Stimulated activated CD8-positive, alpha-beta memory T cell treated with anti-CD3 and anti-CD28 coated beads, Interleukin-7, amount 100 ng/mL, for 4 hours (primary cell): ENCODE results near the gene SRGAP1.
"Not testable (repeated sequence)": the region's sequence is repeated elsewhere in the genome, so short reads cannot be mapped to it uniquely, and the experiment has no call there.

ENCODE experiments used
- DNase-seq, 2 donors: peaks; one replicate each; pipeline ENCODE4 v3.0.0-alpha.2; 2020; ENCODE audit warnings: low read depth in 2 of 2

Gene SRGAP1

GRCh38 chr12:64122154-64122553, 277.7 kb downstream of the SRGAP1 start:
- no peak for DNase-seq

GRCh38 chr12:64122995-64123394, 278.5 kb downstream of the SRGAP1 start:
- DNase-seq, result no peak

- no peak for DNase-seq
These were observed 278.9 kb downstream of the SRGAP1 start for GRCh38 chr12:64123448-64123847.

- DNase-seq, result no peak
These were observed 280.2 kb downstream of the SRGAP1 start for GRCh38 chr12:64124511-64125197.

GRCh38 chr12:64125913-64126312, 281.4 kb downstream of the SRGAP1 start:
- no peak for DNase-seq

GRCh38 chr12:64127811-64128210, 283.3 kb downstream of the SRGAP1 start:
- no peak for DNase-seq

GRCh38 chr12:64128366-64128765, 283.9 kb downstream of the SRGAP1 start:
- no peak for DNase-seq

- not testable (repeated sequence) for DNase-seq
These were observed 286.0 kb downstream of the SRGAP1 start for GRCh38 chr12:64130476-64130875.

- not testable (repeated sequence) for DNase-seq
These were observed 287.0 kb downstream of the SRGAP1 start for GRCh38 chr12:64131456-64131855.

GRCh38 chr12:64132672-64133071, 288.2 kb downstream of the SRGAP1 start:
- not testable (repeated sequence) for DNase-seq

- no peak for DNase-seq
These were observed 292.6 kb downstream of the SRGAP1 start for GRCh38 chr12:64137117-64137516.

- no peak for DNase-seq
These were observed 294.5 kb downstream of the SRGAP1 start for GRCh38 chr12:64139021-64139420.

GRCh38 chr12:64142382-64142781, 297.9 kb downstream of the SRGAP1 start:
- no peak for DNase-seq

GRCh38 chr12:64142784-64143183, 298.3 kb downstream of the SRGAP1 start:
- DNase-seq, result no peak

GRCh38 chr12:64145226-64145625, 300.7 kb downstream of the SRGAP1 start:
- DNase-seq, result no peak

GRCh38 chr12:64147011-64147631, 302.6 kb downstream of the SRGAP1 start:
- no peak for DNase-seq

GRCh38 chr12:64147875-64148274, 303.4 kb downstream of the SRGAP1 start:
- DNase-seq, result no peak

- DNase-seq, result no peak
These were observed 310.2 kb downstream of the SRGAP1 start for GRCh38 chr12:64154677-64155076.

- DNase-seq, result no peak
These were observed 312.6 kb downstream of the SRGAP1 start for GRCh38 chr12:64157110-64157509.

GRCh38 chr12:64160021-64160710, 315.7 kb downstream of the SRGAP1 start:
- no peak for DNase-seq

- no peak for DNase-seq
These were observed 316.2 kb downstream of the SRGAP1 start for GRCh38 chr12:64160711-64161060.

- DNase-seq, result not testable (repeated sequence)
These were observed 322.1 kb downstream of the SRGAP1 start for GRCh38 chr12:64166606-64167005.

- DNase-seq, result not testable (repeated sequence)
These were observed 322.5 kb downstream of the SRGAP1 start for GRCh38 chr12:64167041-64167440.
